Activated T-cell treated with anti-CD3 and anti-CD28 coated beads, Interleukin-2, amount 50 U/mL, for 72 hours (primary cell): ENCODE results near the gene EFCAB9. TPM values are rescaled to one million over a fixed set of nuclear protein-coding genes. Genes with fewer than 3 reads are reported as not detected.
"Not testable (repeated sequence)": the region's sequence is repeated elsewhere in the genome, so short reads cannot be mapped to it uniquely, and the experiment has no call there.

Source experiments
- ATAC-seq, 2 donors: fragments of 150-1000 bp; cut with Tn5 transposase; replicated peaks in 1 of 2; 2 replicates each; pipeline ENCODE4 v1.10.0; 2021; ENCODE audit warnings: moderate library complexity in 2 of 2, mild to moderate bottlenecking in 1 of 2
- DNase-seq, 2 donors: peaks; one replicate each; pipeline ENCODE4 v3.0.0; 2021 to 2022; ENCODE audit warnings: mixed read lengths in 1 of 2
- H3K27ac Mint-ChIP-seq: one replicate; pipeline ENCODE4 v1.8.0; 2022; ENCODE audit warnings: mild to moderate bottlenecking, moderate library complexity, mixed read lengths
- H3K27me3 Mint-ChIP-seq: one replicate; pipeline ENCODE4 v1.8.0; 2022; ENCODE audit warnings: low read depth, mixed read lengths
- H3K36me3 Mint-ChIP-seq, 2 donors: one replicate each; pipeline ENCODE4 v1.8.0; 2022; ENCODE audit warnings: mixed read lengths in 2 of 2, mild to moderate bottlenecking in 1 of 2; ENCODE audit not compliant: insufficient read depth in 2 of 2
- H3K4me1 Mint-ChIP-seq: one replicate; pipeline ENCODE4 v1.8.0; 2022; ENCODE audit warnings: low read depth, mixed read lengths
- H3K4me3 Mint-ChIP-seq, 2 donors: one replicate each; pipeline ENCODE4 v1.8.0; 2022; ENCODE audit warnings: mild to moderate bottlenecking in 2 of 2, mixed read lengths in 2 of 2, moderate library complexity in 2 of 2
- H3K9me3 Mint-ChIP-seq, 2 donors: one replicate each; pipeline ENCODE4 v1.8.0; 2022; ENCODE audit warnings: mixed read lengths in 2 of 2
- total RNA-seq, 2 donors: library from RNA; stranded (reverse); gene quantifications; one replicate each; pipeline ENCODE4 v1.2.3, GENCODE V29; 2022

Gene EFCAB9
- total RNA-seq, 2 donors from 2014 or later: not detected

DNA sequence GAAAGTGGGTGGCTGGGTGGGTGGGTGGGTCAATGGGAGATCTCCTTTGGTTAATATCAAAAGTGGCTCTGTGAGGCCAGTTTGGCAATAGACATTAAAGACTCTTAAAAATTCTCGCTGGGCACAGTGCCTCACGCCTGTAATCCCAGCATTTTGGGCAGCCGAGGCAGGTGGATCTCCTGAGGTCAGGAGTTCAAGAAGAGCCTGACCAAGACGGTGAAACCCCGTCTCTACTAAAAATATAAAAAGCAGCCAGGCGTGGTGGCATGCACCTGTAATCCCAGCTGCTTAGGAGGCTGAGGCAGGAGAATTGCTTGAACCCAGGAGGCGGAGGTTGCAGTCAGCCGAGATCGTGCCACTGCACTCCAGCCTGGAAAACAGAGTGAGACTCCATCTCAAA, 38.9 kb upstream of the EFCAB9 start:
- H3K27ac Mint-ChIP-seq, DNase-seq, H3K27me3 Mint-ChIP-seq, ATAC-seq, H3K4me3 Mint-ChIP-seq, H3K9me3 Mint-ChIP-seq: not testable (repeated sequence)
- H3K4me1 Mint-ChIP-seq: peaks cover 66% of the 10 kb centered on the region
- peaks cover 22 to 24% of the 10 kb centered on the region in 2 donors for H3K36me3 Mint-ChIP-seq

- peaks cover 19 to 24% of the 10 kb centered on the region in 2 donors for H3K36me3 Mint-ChIP-seq
- ATAC-seq: no peak
- H3K27ac Mint-ChIP-seq: peak overlapping the region; percentile 89
- DNase-seq: no peak
- H3K27me3 Mint-ChIP-seq: no peaks in the 10 kb centered on the region
- peaks cover 65% of the 10 kb centered on the region for H3K4me1 Mint-ChIP-seq
- H3K4me3 Mint-ChIP-seq: no peak overlapping the region
- no peaks in the 10 kb centered on the region for H3K9me3 Mint-ChIP-seq
These were observed 37.4 kb upstream of the EFCAB9 start for GRCh38 chr5:172156541-172156994.

- peak overlapping the region in 1 of 2 donors; percentile 11 for H3K4me3 Mint-ChIP-seq
- ATAC-seq: no peak
- peaks cover 67% of the 10 kb centered on the region for H3K4me1 Mint-ChIP-seq
- H3K9me3 Mint-ChIP-seq: no peaks in the 10 kb centered on the region
- H3K36me3 Mint-ChIP-seq: peaks cover 14 to 16% of the 10 kb centered on the region in 2 donors
- peak overlapping the region; percentile 79 for H3K27ac Mint-ChIP-seq
- H3K27me3 Mint-ChIP-seq: no peaks in the 10 kb centered on the region
- no peak for DNase-seq
These were observed 35.0 kb upstream of the EFCAB9 start for GRCh38 chr5:172159016-172159415.

GRCh38 chr5:172160506-172160905, 33.5 kb upstream of the EFCAB9 start:
- Mint-ChIP-seq H3K36me3 (peaks cover 6 to 11% of the 10 kb centered on the region in 2 donors), H3K4me3 (no peak overlapping the region), H3K4me1 (peaks cover 63% of the 10 kb centered on the region), H3K27ac (peak overlapping the region; percentile 25), H3K9me3 (no peaks in the 10 kb centered on the region), H3K27me3 (no peaks in the 10 kb centered on the region)
- DNase-seq: no peak
- ATAC-seq: no peak

DNA sequence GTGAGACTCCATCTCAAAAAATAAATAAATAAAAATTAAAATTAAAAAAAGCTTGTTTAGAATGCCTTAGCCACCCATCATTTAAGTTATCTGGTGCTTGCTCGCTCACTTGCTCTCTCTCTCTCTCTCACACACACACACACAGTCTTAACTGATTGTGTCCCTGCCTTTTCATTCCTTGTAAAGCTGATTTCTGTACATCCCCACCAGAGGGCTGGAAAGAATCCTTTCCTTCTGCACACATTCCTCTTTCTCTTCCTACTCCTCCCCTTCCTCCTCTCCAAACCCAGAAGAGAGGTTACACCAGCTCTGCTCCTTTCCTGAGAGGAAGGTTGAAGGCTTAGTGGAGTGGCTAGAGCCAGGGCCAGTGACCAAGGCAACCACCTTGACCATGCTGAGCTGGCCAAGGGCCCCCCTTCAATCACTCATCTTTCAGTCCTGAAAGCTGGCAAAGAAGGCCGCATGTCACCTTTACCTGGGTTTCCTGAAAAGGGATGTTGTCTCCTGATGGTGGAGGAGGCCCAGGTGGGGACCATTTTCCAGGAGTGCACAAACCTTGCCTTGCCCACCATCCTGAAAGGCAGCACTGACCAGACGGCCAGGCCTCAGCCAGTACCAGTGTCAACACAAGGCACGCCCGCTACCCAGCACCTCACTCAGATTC, 31.5 kb upstream of the EFCAB9 start:
- no peak for ATAC-seq
- Mint-ChIP-seq H3K4me1 (peaks cover 57% of the 10 kb centered on the region), H3K36me3 (peaks cover 4 to 8% of the 10 kb centered on the region in 2 donors), H3K27ac (peak overlapping the region; percentile 63), H3K27me3 (no peaks in the 10 kb centered on the region), H3K9me3 (no peaks in the 10 kb centered on the region), H3K4me3 (no peak overlapping the region)
- DNase-seq: no peak

GRCh38 chr5:172162987-172163343, 31.0 kb upstream of the EFCAB9 start:
- no peaks in the 10 kb centered on the region for H3K27me3 Mint-ChIP-seq
- H3K9me3 Mint-ChIP-seq: no peaks in the 10 kb centered on the region
- H3K27ac Mint-ChIP-seq: peak overlapping the region; percentile 55
- ATAC-seq (no peak), DNase-seq (no peak)
- H3K36me3 Mint-ChIP-seq: peaks cover 4 to 8% of the 10 kb centered on the region in 2 donors
- peaks cover 62% of the 10 kb centered on the region for H3K4me1 Mint-ChIP-seq
- H3K4me3 Mint-ChIP-seq: no peak overlapping the region

DNA sequence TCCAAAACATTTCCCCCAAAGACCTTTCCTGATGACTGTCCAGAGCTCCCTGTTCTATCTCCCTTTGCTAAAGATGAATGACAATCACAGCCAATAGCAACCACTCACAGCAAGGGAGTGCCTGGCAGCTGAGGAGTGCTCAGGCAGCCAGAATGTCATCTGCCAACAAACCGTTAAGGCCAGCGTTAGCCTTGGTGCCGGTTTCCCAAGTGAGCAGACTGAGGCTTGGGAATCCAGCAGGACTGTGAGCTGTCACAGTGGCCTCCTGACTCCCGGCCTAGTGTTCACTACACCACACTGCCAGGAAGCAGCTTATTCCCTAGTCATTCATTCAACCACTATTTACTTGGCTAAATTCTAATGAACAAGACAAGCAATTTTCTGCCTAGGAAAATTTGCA, 30.6 kb upstream of the EFCAB9 start:
- Mint-ChIP-seq H3K4me1 (peaks cover 66% of the 10 kb centered on the region), H3K27ac (peak overlapping the region; percentile 55), H3K9me3 (no peaks in the 10 kb centered on the region), H3K36me3 (peaks cover 4 to 8% of the 10 kb centered on the region in 2 donors), H3K4me3 (no peak overlapping the region), H3K27me3 (no peaks in the 10 kb centered on the region)
- ATAC-seq (no peak), DNase-seq (no peak)

DNA sequence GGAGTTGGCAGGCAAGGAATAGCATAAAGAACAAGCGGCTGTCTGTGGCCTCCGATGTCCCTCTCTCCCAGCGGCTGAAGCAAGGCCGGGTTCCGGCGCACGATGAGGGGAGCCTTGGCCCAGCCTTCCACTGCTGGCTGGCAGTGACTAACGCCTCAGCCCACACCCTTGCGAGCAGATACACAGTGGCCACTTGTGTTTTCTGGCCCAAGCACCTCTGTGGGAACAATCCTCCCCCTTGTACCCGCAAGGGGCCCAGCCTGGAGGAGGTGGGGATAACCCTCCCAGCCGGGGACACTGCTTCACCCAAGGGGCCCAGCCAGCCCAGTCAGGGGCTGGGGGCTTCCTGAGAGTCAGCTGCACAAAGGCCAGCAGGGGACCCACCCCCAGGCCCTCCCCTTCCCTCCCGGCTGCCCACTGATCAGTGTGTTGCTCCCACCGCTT, 29.2 kb upstream of the EFCAB9 start:
- Mint-ChIP-seq H3K4me1 (peaks cover 70% of the 10 kb centered on the region), H3K4me3 (no peak overlapping the region), H3K9me3 (no peaks in the 10 kb centered on the region), H3K27ac (no peak overlapping the region), H3K36me3 (peaks cover 3 to 4% of the 10 kb centered on the region in 2 donors), H3K27me3 (no peaks in the 10 kb centered on the region)
- DNase-seq (no peak), ATAC-seq (no peak)

- peaks cover 4 to 7% of the 10 kb centered on the region in 2 donors for H3K36me3 Mint-ChIP-seq
- no peaks in the 10 kb centered on the region for H3K9me3 Mint-ChIP-seq
- H3K27me3 Mint-ChIP-seq: no peaks in the 10 kb centered on the region
- H3K4me3 Mint-ChIP-seq: no peak overlapping the region
- DNase-seq (no peak), ATAC-seq (no peak)
- no peak overlapping the region for H3K27ac Mint-ChIP-seq
- H3K4me1 Mint-ChIP-seq: peaks cover 75% of the 10 kb centered on the region
These were observed 28.5 kb upstream of the EFCAB9 start for GRCh38 chr5:172165465-172165864.

- ATAC-seq (no peak), DNase-seq (no peak)
- no peaks in the 10 kb centered on the region for H3K9me3 Mint-ChIP-seq
- peaks cover 75% of the 10 kb centered on the region for H3K4me1 Mint-ChIP-seq
- peaks cover 4 to 7% of the 10 kb centered on the region in 2 donors for H3K36me3 Mint-ChIP-seq
- H3K27me3 Mint-ChIP-seq: no peaks in the 10 kb centered on the region
- H3K4me3 Mint-ChIP-seq: no peak overlapping the region
- H3K27ac Mint-ChIP-seq: peak overlapping the region; percentile 50
These were observed 27.7 kb upstream of the EFCAB9 start for GRCh38 chr5:172166030-172166826.

- Mint-ChIP-seq H3K4me3 (no peak overlapping the region), H3K9me3 (no peaks in the 10 kb centered on the region), H3K36me3 (peaks cover 3 to 5% of the 10 kb centered on the region in 2 donors), H3K27me3 (no peaks in the 10 kb centered on the region), H3K27ac (peak overlapping the region; percentile 1), H3K4me1 (peaks cover 78% of the 10 kb centered on the region)
- DNase-seq (no peak), ATAC-seq (no peak)
These were observed 26.1 kb upstream of the EFCAB9 start for GRCh38 chr5:172167895-172168294.

GRCh38 chr5:172168311-172168710, 25.7 kb upstream of the EFCAB9 start:
- Mint-ChIP-seq H3K27me3 (no peaks in the 10 kb centered on the region), H3K4me3 (no peak overlapping the region), H3K9me3 (no peaks in the 10 kb centered on the region), H3K27ac (peak overlapping the region; percentile 1), H3K4me1 (peaks cover 81% of the 10 kb centered on the region), H3K36me3 (peaks cover 3 to 5% of the 10 kb centered on the region in 2 donors)
- no peak for DNase-seq
- no peak for ATAC-seq

DNA sequence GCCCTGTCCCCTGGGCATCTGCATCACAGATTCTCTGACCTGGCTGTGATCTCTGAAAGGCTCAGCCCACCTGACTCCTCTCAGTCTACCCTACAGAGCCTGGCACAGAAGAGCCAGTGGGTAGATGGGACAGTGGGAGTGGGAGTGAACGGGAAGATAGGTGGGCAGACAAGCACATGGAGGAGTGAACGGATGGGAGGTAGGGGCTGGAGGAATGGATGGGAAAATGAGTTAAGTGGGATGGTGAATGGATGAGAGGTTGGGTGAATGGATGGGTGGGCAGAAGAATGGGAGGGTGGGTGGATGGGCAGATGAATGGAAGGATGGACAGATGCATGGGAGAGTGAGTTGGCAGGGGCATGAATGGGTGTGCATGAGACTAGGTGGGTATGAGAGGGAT, 24.8 kb upstream of the EFCAB9 start:
- DNase-seq: no peak
- peaks cover 5% of the 10 kb centered on the region in 2 donors for H3K36me3 Mint-ChIP-seq

More for the DNA sequence above, 24.8 kb upstream of the EFCAB9 start:
- Mint-ChIP-seq H3K27me3 (no peaks in the 10 kb centered on the region), H3K4me1 (peaks cover 84% of the 10 kb centered on the region), H3K27ac (peak overlapping the region; percentile 38), H3K9me3 (no peaks in the 10 kb centered on the region), H3K4me3 (peak overlapping the region in 1 of 2 donors; percentile 10)
- ATAC-seq: no peak
